Measurements from ENCODE around the gene ACTN1. TPM values are rescaled to one million over a fixed set of nuclear protein-coding genes. Genes with fewer than 3 reads are reported as not detected.

ACTN1 gene
- total and polyA plus RNA-seq, 8 donors, result 24.4 to 133 (median 49.0) TPM

- FAIRE-seq, result no peak
- no peak for TF ChIP-seq CTCF (IDR thresholded peaks at IDR 0.05)
- Histone ChIP-seq H3K36me3 (no peaks in the 10 kb centered on the region), H3K27me3 (no peaks in the 10 kb centered on the region), H3K27ac (peak overlapping the region in 1 of 4 donors; percentile 5), H3K4me1 (peaks cover 10 to 55% (median 27%) of the 10 kb centered on the region in 3 donors), H3K9me3 (no peaks in the 10 kb centered on the region), H3K4me3 (no peak overlapping the region)
- intact Hi-C loops (cut with DNase I), result no loop called here
- peak in 1 of 6 donors; percentile 9 for DNase-seq
- no peak for ATAC-seq
- 70% methylated on average over 14 of the region's 14 CpGs for WGBS, 2 donors
Observed at GRCh38 chr14:68951800-68952530, 27.1 kb downstream of the ACTN1 start.

- peaks cover 10 to 54% (median 25%) of the 10 kb centered on the region in 3 donors for H3K4me1 ChIP-seq
- FAIRE-seq (no peak), DNase-seq (peak in 1 of 6 donors; percentile 40), ATAC-seq (peak in 3 of 4 donors; percentile 23 to 67 (median 28))
- H3K9me3 ChIP-seq, result no peaks in the 10 kb centered on the region
- H3K36me3 ChIP-seq, result no peaks in the 10 kb centered on the region
- peak overlapping the region in 1 of 4 donors; percentile 5 for H3K27ac ChIP-seq
- TF ChIP-seq CTCF (IDR thresholded peaks at IDR 0.05), result no peak
- intact Hi-C loops (cut with DNase I), result no loop called here
- H3K4me3 ChIP-seq, result no peak overlapping the region
- 84 to 87% methylated on average over 19 of the region's 19 CpGs for WGBS, 2 donors
- H3K27me3 ChIP-seq, result no peaks in the 10 kb centered on the region
Observed at GRCh38 chr14:68951035-68951797, 27.9 kb downstream of the ACTN1 start.

GRCh38 chr14:68950111-68950510, 29.0 kb downstream of the ACTN1 start:
- TF ChIP-seq CTCF (IDR thresholded peaks at IDR 0.05), result no peak
- Histone ChIP-seq H3K4me3 (no peak overlapping the region), H3K36me3 (no peaks in the 10 kb centered on the region), H3K27ac (no peak overlapping the region), H3K27me3 (no peaks in the 10 kb centered on the region), H3K9me3 (no peaks in the 10 kb centered on the region), H3K4me1 (peaks cover 10 to 52% (median 23%) of the 10 kb centered on the region in 3 donors)
- ATAC-seq (no peak), DNase-seq (no peak), FAIRE-seq (no peak)
- 89% methylated on average over 5 of the region's 5 CpGs for WGBS, 2 donors
- intact Hi-C loops (cut with DNase I), result no loop called here

- intact Hi-C loops (cut with DNase I), result no loop called here
- no peak for ATAC-seq
- Histone ChIP-seq H3K9me3 (no peaks in the 10 kb centered on the region), H3K27me3 (no peaks in the 10 kb centered on the region), H3K4me1 (peaks cover 10 to 53% (median 22%) of the 10 kb centered on the region in 3 donors), H3K27ac (no peak overlapping the region), H3K4me3 (no peak overlapping the region), H3K36me3 (no peaks in the 10 kb centered on the region)
- 68 to 76% methylated on average over 2 of the region's 2 CpGs for WGBS, 2 donors
- no peak for TF ChIP-seq CTCF (IDR thresholded peaks at IDR 0.05)
- FAIRE-seq, result no peak
- no peak for DNase-seq
Observed at GRCh38 chr14:68949601-68949965, 29.5 kb downstream of the ACTN1 start.

All from pancreas (tissue), 10 donors.